Measurements from ENCODE around the gene ZBED5.
"Not testable (repeated sequence)": the region's sequence is repeated elsewhere in the genome, so short reads cannot be mapped to it uniquely, and the experiment has no call there.

The ZBED5 gene

DNA sequence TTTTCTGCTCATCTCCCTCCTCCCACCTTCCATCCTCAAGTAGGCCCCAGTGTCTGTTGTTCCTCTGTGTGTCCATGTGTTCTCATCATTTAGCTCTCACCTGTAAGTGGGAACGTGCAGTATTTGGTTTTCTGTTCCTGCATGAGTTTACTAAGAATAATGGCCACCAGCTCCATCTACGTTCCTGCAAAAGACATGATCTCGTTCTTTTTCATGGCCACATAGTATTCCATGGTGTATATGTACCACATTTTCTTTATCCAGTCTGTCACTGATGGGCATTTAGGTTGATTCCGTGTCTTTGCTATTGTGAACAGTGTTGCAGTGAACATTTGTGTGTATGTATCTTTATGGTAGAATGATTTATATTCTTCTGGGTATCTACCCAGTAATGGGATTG is 21.0 kb downstream of the ZBED5 start:
- DNase-seq = not testable (repeated sequence)

DNA sequence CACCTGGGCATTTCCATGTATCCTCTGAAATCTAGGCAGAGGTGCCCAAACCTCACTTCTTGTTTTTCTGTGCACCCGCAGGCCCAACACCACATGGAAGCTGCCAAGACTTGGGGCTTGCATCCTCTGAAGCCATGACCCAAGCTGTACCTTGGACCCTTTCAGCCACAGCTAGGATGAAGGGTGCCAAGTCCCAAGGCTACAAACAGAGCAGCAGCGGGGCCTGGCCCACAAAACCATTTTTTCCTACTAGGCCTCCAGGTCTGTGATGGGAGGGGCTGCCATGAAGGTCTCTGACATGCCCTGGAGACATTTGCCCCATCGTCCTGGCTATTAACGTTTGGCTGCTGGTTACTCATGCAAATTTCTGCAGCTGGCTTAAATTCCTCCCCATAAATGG is 28.7 kb downstream of the ZBED5 start:
- no peak for DNase-seq

DNA sequence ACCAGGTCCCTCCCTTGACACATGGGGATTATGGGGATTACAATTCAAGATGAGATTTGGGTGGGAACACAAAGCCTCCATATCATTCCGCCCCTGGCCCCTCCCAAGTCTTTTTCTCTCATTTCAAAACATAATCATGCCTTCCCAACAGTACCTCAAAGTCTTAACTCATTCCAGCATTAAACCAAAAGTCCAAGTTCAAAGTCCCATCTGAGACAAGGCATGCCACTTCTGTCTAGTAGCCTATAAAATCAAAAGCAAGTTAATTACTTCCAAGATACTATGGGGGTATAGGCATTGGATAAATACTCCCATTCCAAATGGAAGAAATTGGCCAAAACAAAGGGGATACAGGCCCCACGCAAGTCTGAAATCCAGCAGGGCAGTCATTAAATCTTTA is 29.5 kb downstream of the ZBED5 start:
- DNase-seq = no peak

DNA sequence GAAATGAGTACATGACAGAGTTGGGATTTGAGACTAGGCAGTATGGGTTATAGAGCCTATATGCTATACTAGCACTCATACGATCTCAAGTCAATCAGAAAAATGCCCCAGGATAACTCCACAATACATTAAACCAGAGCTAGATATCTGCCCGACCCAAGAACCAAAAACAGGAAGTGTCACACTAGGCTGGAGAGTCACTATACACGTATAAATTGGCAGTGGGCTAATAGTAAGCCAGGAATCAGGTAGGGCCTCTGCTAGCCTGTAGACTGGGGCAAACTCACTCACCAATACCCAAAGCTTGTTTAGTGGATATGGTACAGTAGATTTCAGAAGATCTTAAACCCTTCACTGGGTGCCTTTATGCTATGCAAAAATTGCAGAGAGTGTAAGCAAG is 33.0 kb downstream of the ZBED5 start:
- DNase-seq = no peak

GRCh38 chr11:10823152-10823579 is 34.7 kb downstream of the ZBED5 start:
- DNase-seq = no peak

GRCh38 chr11:10822491-10822890 is 35.4 kb downstream of the ZBED5 start:
- DNase-seq = not testable (repeated sequence)

DNA sequence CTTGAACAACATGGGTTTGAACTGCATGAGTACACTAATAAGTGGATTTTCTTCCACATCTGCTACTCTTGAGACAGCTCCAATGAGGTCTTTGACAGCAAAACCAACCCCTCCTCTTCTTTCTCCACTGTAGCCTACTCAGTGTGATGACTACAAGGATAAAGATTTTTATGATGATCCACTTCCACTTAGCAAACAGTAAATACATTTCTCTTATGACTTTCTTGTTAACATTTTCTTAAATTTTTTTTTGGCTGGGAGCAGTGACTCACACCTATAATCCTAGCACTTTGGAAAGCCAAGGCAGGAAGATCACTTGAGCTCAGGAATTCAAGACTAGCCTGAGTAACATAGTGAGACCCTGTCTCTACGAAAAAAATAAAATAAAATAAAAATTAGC is 39.3 kb downstream of the ZBED5 start:
- no peak for DNase-seq

DNA sequence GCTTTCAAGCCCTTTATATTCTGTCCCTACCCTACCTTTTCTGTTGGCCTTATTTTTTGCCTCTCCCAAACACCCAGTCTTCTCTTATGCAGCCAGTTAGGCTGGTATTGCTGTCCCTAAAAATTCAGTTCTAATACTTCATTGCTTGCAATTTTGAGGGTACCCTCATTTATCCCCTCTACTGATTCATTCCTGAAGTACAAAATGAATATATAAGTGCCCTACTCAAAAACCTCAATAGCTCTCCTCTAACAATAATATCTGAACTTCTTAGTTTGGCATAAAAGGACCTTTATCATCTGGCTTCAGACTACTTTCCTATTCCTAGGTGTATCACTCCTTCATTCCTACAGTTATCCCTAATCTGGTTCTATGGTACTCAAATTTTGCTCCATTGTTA is 43.9 kb downstream of the ZBED5 start:
- DNase-seq = no peak

DNA sequence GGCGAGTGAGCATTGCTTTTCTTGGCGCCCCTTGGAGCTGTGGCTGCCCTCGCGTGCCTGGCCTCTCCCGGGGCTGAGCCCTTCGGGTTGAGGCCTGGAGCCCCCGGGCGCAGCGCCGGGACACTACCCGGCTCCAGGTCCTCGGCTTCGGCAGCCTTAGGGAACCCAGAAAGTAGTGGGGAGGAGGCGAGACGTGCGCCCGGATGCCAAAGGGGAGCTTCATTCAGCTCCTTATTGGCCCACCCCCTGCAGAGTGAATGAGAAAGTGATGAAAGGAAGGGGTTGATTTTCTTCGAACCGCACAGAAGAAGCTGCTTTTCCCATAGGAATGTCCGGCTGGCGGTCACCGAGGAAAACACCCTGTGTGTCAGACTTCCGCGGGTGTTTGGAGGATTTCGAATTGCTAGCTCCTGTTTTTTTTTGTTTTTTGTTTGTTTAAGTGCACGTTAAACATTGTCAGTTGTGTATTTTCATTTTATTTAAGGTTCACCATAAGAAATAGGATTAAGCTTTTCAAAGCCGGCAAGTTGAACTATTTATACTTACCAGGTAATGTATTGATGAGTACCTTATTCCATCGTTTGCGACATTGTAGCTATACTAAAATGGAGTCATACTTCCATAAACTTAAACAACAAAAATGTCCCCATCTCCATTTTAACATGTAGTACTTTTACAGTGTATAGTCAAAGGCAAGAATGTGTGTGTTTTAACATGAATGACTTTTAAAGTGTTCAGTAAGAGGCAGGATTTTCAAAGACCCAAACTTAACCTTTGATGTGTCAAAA is 48.3 kb downstream of the ZBED5 start:
- DNase-seq = peak; percentile 51 to 60

- peak; percentile 97 for DNase-seq
Measured at GRCh38 chr11:10808553-10809372, 49.1 kb downstream of the ZBED5 start, which contains the start of gene EIF4G2. EIF4G2 (minus strand) TSS chr11:10808926.

DNA sequence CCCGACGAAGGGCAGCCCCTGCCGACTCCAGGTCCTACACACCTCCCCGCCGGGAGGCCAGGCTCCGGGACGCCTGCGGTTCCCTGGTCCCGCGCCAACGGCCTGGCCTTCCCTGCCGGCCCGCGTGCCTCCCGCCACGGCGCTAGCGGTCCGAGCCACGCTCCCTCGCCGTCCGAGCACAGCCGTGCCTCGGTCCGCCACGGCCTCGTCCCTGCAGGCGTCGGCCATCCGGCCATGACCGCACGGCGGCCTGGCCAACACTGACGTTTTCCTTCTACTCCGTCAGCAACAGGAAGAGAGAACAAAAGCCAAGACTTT is 49.7 kb downstream of the ZBED5 start:
- DNase-seq = no peak

DNA sequence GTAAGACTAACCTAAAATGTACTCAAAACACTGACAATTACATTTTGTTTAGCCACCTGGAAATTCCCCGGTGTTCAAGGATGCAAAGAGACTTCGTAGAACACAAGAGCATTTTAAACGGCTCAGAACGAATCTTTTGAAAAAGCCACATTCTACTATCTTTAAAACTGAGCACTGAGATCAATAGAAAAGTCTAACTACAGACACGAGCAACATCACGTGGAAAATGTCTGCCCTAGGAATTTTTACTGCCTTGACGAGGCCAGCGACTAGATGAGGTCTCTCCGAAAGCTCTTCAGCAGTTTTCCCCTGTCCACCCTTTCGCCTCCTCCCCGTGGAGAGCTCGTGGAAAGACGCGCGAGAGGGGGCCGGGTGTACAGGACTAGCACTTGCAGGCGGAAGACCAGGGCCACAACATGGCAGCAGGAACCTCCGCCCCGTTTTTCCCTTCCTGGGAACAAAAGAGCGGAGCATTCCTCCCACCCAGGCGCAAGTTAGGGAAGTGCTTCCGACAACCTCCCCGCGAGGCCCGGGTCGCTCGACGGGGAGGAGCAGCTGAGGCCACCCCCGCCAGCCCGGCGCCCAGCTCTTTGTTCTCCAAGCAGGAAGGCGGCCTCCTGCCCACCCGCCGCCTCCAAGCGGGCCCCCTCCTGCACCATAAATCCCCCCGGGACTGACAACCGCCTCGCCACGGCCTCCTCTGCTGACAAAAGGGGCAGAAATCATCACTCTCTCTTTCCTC is 50.2 kb downstream of the ZBED5 start:
- DNase-seq = peak; percentile 48 to 54

DNA sequence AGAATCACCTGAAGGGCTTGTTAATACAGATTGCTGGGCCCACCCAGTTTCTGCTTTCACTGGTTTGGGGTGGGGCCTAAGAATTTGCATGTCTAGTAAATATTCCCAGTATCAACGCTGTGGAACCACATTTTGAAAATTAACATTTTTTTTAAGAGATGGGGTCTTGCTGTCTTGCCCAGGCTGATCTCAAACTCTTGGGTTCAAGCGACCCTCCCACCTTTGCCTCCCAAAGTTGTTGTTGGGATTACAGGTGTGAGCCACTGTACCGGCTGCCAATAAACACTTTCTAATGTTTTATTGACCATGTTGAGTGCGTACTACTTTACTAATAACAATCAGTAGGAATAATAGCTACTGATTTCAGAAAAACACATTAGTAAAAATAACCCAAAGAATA is 51.6 kb downstream of the ZBED5 start:
- DNase-seq = peak in 1 of 2 experiments; percentile 20

DNA sequence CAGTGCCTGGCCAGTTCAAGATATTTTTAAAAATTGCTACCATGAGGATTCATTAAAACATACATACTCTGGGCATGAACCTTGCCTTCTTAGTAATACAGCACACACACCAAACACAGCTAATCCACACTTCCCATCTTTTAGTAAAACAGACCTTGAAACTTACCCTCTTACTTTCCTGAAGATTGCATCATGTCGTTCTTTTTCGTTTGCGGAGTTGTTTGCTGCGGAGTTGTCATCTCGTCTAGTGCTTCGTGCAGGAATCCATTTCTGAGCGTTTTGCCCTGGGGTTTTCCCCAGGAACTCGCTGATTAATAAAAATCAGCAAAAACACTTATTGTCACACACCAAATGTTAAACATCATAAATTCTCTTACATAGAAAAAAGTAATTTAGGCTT is 52.1 kb downstream of the ZBED5 start:
- no peak for DNase-seq

- no peak for DNase-seq
Measured at GRCh38 chr11:10803676-10804075, 54.2 kb downstream of the ZBED5 start.

Data from activated CD4-positive, alpha-beta T cell treated with anti-CD3 and anti-CD28 coated beads, Interleukin-2, amount 50 U/mL, for 48 hours (primary cell).